HG03045 (cell line): ENCODE data around the gene SLN.

Experiments used
- ATAC-seq: cut with Tn5 transposase; IDR thresholded peaks from one replicate; pipeline ENCODE4 v1.9.1; 2021; ENCODE audit warnings: mild to moderate bottlenecking, moderate library complexity; ENCODE audit not compliant: unreplicated experiment

SLN gene

GRCh38 chr11:107719557-107720302, 7.9 kb upstream of the SLN start:
- ATAC-seq, result no peak

- ATAC-seq, result no peak
Observed at GRCh38 chr11:107719073-107719472, 7.2 kb upstream of the SLN start.

GRCh38 chr11:107716884-107717532, 5.2 kb upstream of the SLN start:
- ATAC-seq, result no peak

DNA sequence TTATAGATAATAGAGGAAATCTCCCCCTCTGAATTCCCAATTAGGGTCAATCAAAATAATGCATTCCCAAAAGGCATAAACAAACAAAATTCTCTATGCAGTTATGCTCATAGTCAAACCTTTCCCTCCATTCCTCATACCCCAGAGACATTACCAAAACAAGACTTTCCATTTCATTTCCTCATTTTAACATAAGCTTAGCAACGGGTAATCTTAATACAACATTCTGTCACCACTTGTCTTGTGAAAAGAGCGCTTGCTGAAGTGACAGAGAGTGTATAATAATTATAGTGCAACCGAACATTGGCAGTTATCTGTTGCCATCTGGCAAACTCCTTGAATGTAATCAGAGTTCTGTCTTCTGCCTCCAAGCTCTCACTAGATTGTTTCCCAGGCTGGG, 1.2 kb upstream of the SLN start:
- no peak for ATAC-seq

DNA sequence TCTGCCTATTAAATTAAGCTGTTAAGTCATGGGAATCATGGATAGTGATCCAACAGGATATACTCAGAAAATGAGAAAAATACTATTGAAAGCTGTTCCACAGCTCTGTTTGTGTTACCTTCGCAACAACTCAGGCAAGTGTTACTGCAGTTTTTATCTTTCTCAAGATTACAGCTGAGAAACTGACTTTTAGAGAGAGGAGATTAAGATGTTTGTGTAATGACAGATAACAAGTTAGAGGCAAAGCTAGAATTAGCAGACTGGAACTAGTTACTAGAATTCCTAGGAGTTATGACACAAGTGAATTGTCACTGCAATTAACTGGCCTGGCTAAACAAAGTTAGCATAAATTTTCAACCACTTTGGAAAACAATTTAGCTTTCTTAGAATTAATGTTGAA, 1.6 kb downstream of the SLN start:
- no peak for ATAC-seq

- ATAC-seq, result no peak
Observed at GRCh38 chr11:107708792-107709191, 3.1 kb downstream of the SLN start.

GRCh38 chr11:107707807-107708206, 4.0 kb downstream of the SLN start:
- ATAC-seq, result no peak

DNA sequence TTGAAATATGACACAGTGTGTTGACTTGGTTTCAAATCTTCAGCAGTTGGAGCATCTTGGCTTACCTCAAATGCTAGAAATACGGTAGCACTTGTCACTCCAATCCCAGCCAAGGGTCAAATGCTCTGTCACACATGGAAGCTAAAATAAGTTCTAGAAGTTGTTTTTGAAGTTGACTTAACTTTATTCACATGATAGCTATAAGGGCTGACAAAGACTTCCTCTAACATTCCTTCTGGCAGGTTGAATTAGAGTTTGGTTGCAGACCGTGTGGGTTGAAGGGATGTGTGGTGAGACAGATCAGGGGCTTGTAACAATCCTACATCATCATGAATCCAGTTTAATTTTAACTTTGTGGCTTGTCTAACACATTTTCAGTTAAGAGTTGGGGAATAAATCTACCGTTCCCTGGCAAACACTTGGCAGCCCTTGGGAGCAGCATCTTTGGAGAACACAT, 4.6 kb downstream of the SLN start:
- no peak for ATAC-seq

GRCh38 chr11:107706531-107706930, 5.3 kb downstream of the SLN start:
- ATAC-seq, result no peak

DNA sequence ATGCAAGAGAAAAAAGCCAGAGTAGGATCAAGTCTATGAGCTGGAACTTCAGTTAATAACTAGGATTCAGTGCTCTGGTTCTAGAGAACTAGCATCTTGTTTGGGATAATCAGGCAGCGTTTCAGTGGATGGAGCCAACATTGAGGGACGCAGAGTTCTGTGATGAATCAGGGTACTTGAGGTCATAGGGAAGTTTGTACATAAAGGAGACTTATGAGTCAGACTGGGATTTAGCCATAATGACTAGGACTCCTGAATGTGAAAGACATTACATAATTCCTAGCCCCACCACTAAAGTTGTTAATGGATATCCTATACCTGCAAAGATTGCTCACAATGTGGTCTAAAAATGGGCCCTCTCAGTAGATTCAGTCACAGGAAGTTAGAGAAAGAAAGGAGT, 6.8 kb downstream of the SLN start:
- ATAC-seq, result no peak

DNA sequence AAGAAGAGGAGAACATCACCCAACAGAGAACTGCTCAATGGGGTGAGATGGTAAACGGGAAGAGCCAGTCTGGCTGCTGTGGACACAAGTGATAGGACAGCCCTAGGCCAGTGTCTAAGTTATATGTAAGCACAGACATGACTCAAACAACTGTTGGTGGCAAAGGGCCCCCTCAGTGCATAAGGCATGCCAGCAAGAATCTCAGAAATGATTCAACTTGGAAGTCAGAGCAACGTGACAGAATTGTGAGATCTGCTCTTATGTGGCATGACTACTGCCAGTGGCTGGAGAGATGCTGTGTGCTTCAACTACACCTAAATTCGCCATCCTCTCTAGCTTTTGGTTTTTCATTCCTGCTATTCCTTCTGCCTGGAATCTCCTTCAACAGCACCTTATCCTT, 7.4 kb downstream of the SLN start:
- ATAC-seq, result no peak

DNA sequence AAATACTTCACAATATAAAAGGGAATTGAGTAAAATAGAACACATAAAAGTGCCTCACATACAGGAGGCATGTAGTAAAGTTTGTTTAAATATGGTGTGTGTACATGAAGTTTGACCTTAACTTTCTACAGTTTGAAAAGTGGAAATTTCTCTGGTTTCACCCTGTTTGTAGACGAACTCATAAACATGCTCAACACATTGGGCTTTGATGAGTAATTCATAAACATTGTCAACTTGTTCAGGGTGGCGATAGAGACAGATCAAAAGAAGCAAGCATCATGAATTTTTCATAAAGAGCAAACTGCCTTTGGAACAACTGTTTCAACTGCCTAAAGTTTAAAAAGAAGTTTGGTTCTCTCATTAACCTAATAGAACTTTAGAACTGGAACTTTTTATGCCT, 9.1 kb downstream of the SLN start:
- no peak for ATAC-seq

- no peak for ATAC-seq
Observed at GRCh38 chr11:107702109-107702660, 9.7 kb downstream of the SLN start.

DNA sequence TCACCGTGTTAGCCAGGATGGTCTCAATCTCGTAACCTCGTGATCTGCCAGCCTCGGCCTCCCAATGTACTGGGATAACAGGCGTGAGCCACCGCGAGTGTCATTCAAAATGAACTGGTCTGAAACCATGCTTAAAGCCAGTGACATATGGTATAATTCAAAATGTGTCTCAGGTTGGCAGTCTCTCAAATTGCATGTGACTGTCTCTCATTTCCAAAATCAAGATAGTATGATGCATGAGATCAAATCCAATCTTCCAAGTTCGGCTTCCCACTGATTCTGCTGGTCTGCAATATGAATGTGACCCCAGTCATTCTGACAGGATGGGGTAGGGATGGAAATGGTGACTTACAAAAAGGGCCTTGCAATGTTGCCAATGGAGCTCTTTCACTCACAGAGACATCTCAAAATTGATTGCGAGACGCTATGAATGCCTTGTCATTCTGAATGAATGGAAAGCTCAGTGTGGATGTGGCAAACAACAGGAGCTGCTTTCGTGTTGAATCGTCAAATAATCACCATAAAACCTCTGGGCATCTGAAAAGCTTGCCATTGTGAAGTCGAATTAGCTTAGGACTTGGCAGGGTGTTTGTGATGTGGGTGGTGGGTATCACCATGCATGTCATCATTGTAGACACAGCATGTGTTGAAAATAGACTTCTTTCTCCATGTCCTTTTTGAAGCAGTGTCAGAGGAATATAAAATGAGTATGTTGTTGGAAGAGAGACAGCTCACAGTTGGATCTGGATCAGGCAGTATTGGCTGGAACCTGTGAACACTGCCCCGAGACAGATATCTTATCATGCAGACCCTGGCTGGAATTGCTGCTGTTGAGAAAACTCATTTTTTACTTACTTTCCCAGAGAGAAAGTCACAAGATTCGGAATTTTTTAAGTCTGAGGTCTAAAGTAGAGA, 12.2 kb downstream of the SLN start:
- ATAC-seq, result no peak

- ATAC-seq, result no peak
Observed at GRCh38 chr11:107697291-107697690, 14.6 kb downstream of the SLN start.

DNA sequence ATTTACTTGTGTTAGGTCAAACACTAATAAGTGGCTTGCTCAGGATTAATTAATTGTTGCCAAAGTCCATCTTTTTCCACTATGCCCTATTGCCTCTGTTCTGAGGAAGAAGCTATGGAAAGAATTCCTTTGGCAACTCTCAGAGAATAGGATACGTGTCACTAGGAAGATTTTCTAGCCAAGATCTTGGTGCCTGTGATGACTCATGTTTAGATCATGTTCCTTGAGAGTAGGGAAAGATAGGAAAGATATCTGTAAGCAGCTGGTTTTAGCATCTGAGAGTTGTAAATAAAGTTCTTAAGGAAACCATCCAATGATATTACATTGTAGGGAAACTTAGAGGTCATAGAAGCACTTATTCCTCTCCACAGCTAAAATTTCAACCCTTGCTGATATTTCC, 15.7 kb downstream of the SLN start:
- ATAC-seq, result no peak

- no peak for ATAC-seq
Observed at GRCh38 chr11:107695446-107695845, 16.4 kb downstream of the SLN start.

- no peak for ATAC-seq
Observed at GRCh38 chr11:107691000-107691750, 20.7 kb downstream of the SLN start.

DNA sequence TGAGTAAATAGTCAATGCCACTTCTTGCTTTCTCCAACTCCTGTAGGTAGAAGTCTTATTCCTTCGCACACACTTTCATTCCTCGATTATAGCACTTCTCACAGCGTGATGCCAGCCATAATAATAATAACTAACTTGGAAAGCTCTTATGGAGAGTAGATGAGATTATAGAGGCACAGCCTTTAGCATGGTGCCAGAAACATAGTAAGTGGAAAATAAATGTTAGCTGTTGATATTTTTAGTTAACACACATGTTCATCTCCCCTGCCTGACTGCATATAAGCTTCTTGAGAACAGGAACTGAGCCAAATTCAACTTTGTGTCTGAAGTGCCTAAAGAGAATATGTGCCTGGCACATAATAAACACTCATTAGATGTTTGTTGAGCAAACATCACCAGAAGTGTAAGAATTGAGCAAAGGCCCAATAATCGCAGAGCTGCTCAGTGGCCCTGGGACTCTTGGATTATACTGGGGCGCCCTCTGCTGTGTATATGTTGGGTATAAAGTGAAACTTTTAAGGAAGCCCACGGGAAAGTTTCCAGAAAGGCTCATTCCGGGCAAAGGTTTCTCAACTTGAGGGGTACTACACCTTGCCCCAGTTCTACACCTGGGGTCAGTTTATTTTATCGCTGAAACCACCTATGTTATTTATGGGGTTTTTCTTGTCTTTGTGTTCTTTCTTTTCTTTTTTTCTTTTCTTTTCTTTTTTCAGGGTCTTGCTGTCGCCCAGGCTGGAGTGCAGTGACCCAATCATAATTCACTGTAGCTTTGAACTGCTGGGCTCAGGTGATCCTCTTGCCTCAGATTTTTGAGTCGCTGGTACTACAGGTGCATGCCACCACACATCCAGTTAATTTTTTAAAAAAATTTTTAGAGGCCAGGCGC, 22.3 kb downstream of the SLN start:
- ATAC-seq, result peak; percentile 67
